CD4-positive, alpha-beta T cell treated with Interleukin-4 for 1 hour (primary cell): ENCODE measurements around the gene MVP.

Experiments used
- DNase-seq, 2 donors: peaks; one replicate each; pipeline ENCODE4 v3.0.0-alpha.2; 2020 to 2022

The MVP gene

GRCh38 chr16:29804455-29805231 lies 15.6 kb upstream of the MVP start:
- DNase-seq = no peak

GRCh38 chr16:29805232-29806098 lies 14.8 kb upstream of the MVP start:
- DNase-seq = peak; percentile 98

GRCh38 chr16:29806099-29806579 lies 14.1 kb upstream of the MVP start, which contains the start of gene MAZ:
Gene MAZ (plus strand): TSS chr16:29806529. CDS start chr16:29806702, 173 bp downstream.
- DNase-seq = no peak

GRCh38 chr16:29806641-29807425 lies 13.4 kb upstream of the MVP start:
- DNase-seq = no peak

- peak; percentile 91 to 92 for DNase-seq
Observed at GRCh38 chr16:29807426-29808218, 12.6 kb upstream of the MVP start.

- DNase-seq = no peak
Observed at GRCh38 chr16:29808219-29808900, 11.9 kb upstream of the MVP start.

- no peak for DNase-seq
Observed at GRCh38 chr16:29809031-29809747, 11.1 kb upstream of the MVP start.

GRCh38 chr16:29809850-29810698 lies 10.2 kb upstream of the MVP start:
- peak in 1 of 2 donors; percentile 62 for DNase-seq

- DNase-seq = no peak
Observed at GRCh38 chr16:29810699-29811169, 9.5 kb upstream of the MVP start.

- DNase-seq = peak; percentile 82 to 85
Observed at GRCh38 chr16:29811170-29811895, 8.9 kb upstream of the MVP start.

GRCh38 chr16:29811896-29812665 lies 8.2 kb upstream of the MVP start, which contains the start of gene PRRT2:
Gene PRRT2 (plus strand): TSS chr16:29812193. CDS start chr16:29813055, 862 bp downstream.
- peak; percentile 35 to 56 for DNase-seq

GRCh38 chr16:29812754-29813643 lies 7.3 kb upstream of the MVP start:
- no peak for DNase-seq

- no peak for DNase-seq
Observed at GRCh38 chr16:29813644-29814562, 6.4 kb upstream of the MVP start.

- DNase-seq = no peak
Observed at GRCh38 chr16:29814592-29814991, 5.7 kb upstream of the MVP start.

- DNase-seq = no peak
Observed at GRCh38 chr16:29815032-29815721, 5.1 kb upstream of the MVP start.
